Upper lobe of left lung (tissue), 6 donors: ENCODE data around the gene ARX. TPM values are rescaled to one million over a fixed set of nuclear protein-coding genes. Genes with fewer than 3 reads are reported as not detected.

Experiments
- ATAC-seq, 2 donors: fragments of 200-7000 bp; cut with Tn5 transposase; one replicate each; pipeline ENCODE4 v1.9.1; 2022; ENCODE audit warnings: mild to moderate bottlenecking in 2 of 2, moderate library complexity in 2 of 2; ENCODE audit not compliant: low FRiP score in 2 of 2
- DNase-seq, 2 donors: peaks; one replicate each; pipeline ENCODE4 v3.0.0-alpha.2; 2019 to 2020
- H3K27ac ChIP-seq, 4 donors: fragments of 200-600 bp; sonication (generic); one replicate each; pipeline ENCODE4 v1.5.1; 2016 to 2019
- H3K27me3 ChIP-seq, 4 donors: fragments of 200-600 bp; sonication (generic); one replicate each; pipeline ENCODE4 v1.5.1; 2017 to 2019
- H3K36me3 ChIP-seq, 4 donors: fragments of 200-600 bp; sonication (generic); one replicate each; pipeline ENCODE4 v1.5.1; 2016 to 2019
- H3K4me1 ChIP-seq, 4 donors: fragments of 200-600 bp; sonication (generic); one replicate each; pipeline ENCODE4 v1.5.1; 2018 to 2019
- H3K4me3 ChIP-seq, 4 donors: fragments of 200-600 bp; sonication (generic); one replicate each; pipeline ENCODE4 v1.5.1; 2017 to 2019; ENCODE audit warnings: mild to moderate bottlenecking in 2 of 4, moderate library complexity in 1 of 4
- H3K9me3 ChIP-seq, 4 donors: fragments of 200-600 bp; sonication (generic); one replicate each; pipeline ENCODE4 v1.5.1; 2018 to 2019
- EP300 ChIP-seq, 4 donors: sonication (generic); formaldehyde crosslinking; IDR thresholded peaks; one replicate each; pipeline ENCODE4 v1.5.1; 2017; ENCODE audit warnings: antibody characterized with exemption in 4 of 4, control low read depth in 2 of 4
- POLR2A ChIP-seq, 4 donors: fragments of 450-650 bp; IDR thresholded peaks; one replicate each; pipeline ENCODE4 v1.5.1; 2016 to 2017; ENCODE audit warnings: antibody characterized with exemption in 4 of 4, mild to moderate bottlenecking in 2 of 4
- POLR2AphosphoS5 ChIP-seq, 2 donors: sonication (generic); formaldehyde crosslinking; IDR thresholded peaks; one replicate each; pipeline ENCODE4 v1.5.1; 2017; ENCODE audit warnings: antibody characterized with exemption in 2 of 2
- WGBS, 2 donors: methylation state at CpG; one replicate each; pipeline ENCODE4 v1.1.5; 2017 to 2018; 5-methylcytosine and 5-hydroxymethylcytosine counted together
- total RNA-seq, 6 donors: library from RNA; depleted of rRNA in 4 of 6; stranded (reverse); fragments of >200 nt in 4 of 6; gene quantifications; one replicate each; pipeline versions ENCODE4 v1.1.0 to v1.2.1, GENCODE V29; 2016 to 2021
- TF ChIP-seq, protein P1 (sequence below), 6 experiments: fragments of 450-650 bp in 4 of 6; fragments of 200-600 bp in 2 of 6; sonication (generic) in 2 of 6; IDR thresholded peaks; one replicate each; pipeline ENCODE4 v1.5.1; 2016 to 2019; ENCODE audit warnings: antibody characterized with exemption in 6 of 6
- donor health status: DM: no; HTN: no; CAD: no; lungs with moderate emphysema.
- donor health status: DM: no; HTN: yes; CAD: no; lungs with severe emphysema.

ARX gene
- total RNA-seq, 6 donors from 2014 or later = 0.39 to 0.46 (median 0.44) TPM; not detected in 3

DNA sequence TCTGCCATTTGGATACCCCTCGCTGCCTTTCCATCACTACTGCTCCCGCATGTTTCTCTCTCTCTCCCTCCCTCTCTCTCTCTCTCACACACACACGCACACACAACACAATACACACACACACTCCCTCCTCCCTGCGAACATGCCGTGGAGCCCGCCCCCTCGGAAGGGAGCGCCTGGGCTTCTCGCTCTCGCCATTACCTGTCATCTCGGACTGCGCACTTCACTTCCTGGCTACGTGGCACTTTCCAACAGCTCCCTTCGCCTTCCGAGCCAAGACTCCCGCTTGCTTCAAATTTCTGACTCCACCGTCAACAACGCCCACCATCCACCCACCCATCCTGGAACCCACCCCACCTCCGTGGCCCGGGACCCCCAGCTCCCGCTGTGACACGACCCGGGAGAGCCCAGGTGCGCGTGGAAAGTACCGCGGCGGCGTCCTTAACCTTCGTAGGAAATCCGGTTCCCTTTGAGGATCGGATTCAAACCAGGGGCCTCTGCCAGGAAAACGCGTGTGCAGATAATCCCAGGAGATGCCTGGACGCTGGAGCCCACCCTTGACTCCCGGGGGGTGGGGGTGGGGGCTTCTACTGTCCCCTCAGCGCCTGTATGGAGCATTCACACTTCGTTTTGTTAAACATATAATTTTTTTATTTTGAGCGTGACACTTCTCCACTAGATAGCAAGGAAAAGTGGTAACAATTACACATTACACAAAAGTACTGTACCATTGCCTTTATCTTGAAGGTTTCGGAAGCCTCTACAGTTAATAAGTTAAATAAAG lies 12.5 kb downstream of the ARX start:
- ATAC-seq = no peak
- Histone ChIP-seq H3K27me3 (peaks cover 0 to 37% (median 3%) of the 10 kb centered on the region in 4 donors), H3K36me3 (no peaks in the 10 kb centered on the region), H3K27ac (no peak overlapping the region), H3K4me1 (peaks cover 10 to 40% (median 13%) of the 10 kb centered on the region in 4 donors), H3K9me3 (no peaks in the 10 kb centered on the region), H3K4me3 (peak overlapping the region in 1 of 4 donors; percentile 25)
- no peak for TF ChIP-seq POLR2AphosphoS5 (IDR thresholded peaks at IDR 0.05)
- TF ChIP-seq EP300 (IDR thresholded peaks at IDR 0.05) = no peak
- TF ChIP-seq, protein P1, sequence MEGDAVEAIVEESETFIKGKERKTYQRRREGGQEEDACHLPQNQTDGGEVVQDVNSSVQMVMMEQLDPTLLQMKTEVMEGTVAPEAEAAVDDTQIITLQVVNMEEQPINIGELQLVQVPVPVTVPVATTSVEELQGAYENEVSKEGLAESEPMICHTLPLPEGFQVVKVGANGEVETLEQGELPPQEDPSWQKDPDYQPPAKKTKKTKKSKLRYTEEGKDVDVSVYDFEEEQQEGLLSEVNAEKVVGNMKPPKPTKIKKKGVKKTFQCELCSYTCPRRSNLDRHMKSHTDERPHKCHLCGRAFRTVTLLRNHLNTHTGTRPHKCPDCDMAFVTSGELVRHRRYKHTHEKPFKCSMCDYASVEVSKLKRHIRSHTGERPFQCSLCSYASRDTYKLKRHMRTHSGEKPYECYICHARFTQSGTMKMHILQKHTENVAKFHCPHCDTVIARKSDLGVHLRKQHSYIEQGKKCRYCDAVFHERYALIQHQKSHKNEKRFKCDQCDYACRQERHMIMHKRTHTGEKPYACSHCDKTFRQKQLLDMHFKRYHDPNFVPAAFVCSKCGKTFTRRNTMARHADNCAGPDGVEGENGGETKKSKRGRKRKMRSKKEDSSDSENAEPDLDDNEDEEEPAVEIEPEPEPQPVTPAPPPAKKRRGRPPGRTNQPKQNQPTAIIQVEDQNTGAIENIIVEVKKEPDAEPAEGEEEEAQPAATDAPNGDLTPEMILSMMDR (IDR thresholded peaks at IDR 0.05) = no peak
- no peak for TF ChIP-seq POLR2A (IDR thresholded peaks at IDR 0.05)
- 10 to 26% methylated on average over 19 to 40 of the region's 40 CpGs for WGBS, 2 donors
- peak in 1 of 2 donors; percentile 32 for DNase-seq

DNA sequence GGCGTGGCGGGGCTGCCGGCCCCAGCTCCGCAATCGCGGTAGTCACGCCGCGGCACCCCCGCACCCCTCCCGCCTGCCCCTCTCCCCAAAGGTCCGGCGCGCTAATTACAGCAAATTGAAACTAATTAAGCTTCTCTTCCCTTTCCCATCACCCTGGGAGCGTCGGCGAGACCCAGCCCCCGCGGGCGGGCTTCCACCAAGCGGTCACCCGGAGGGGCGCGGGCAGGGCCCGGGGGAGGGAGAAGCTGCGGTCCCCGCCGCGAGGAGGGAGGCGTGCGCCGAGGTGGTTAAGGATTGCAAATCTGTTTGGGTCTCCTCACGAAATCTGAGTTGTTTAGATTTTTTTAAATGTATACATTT lies 13.1 kb downstream of the ARX start:
- Histone ChIP-seq H3K27ac (no peak overlapping the region), H3K4me1 (peaks cover 10 to 40% (median 13%) of the 10 kb centered on the region in 4 donors), H3K4me3 (peak overlapping the region in 3 of 4 donors; percentile 6 to 25 (median 17)), H3K9me3 (no peaks in the 10 kb centered on the region), H3K27me3 (peaks cover 0 to 36% (median 3%) of the 10 kb centered on the region in 4 donors), H3K36me3 (no peaks in the 10 kb centered on the region)
- 30% methylated on average over 24 of the region's 33 CpGs; no CpG with 5 or more reads in 1 of the 2 donors for WGBS, 2 donors
- DNase-seq = no peak
- ATAC-seq = no peak
- TF ChIP-seq POLR2A (IDR thresholded peaks at IDR 0.05) = no peak

DNA sequence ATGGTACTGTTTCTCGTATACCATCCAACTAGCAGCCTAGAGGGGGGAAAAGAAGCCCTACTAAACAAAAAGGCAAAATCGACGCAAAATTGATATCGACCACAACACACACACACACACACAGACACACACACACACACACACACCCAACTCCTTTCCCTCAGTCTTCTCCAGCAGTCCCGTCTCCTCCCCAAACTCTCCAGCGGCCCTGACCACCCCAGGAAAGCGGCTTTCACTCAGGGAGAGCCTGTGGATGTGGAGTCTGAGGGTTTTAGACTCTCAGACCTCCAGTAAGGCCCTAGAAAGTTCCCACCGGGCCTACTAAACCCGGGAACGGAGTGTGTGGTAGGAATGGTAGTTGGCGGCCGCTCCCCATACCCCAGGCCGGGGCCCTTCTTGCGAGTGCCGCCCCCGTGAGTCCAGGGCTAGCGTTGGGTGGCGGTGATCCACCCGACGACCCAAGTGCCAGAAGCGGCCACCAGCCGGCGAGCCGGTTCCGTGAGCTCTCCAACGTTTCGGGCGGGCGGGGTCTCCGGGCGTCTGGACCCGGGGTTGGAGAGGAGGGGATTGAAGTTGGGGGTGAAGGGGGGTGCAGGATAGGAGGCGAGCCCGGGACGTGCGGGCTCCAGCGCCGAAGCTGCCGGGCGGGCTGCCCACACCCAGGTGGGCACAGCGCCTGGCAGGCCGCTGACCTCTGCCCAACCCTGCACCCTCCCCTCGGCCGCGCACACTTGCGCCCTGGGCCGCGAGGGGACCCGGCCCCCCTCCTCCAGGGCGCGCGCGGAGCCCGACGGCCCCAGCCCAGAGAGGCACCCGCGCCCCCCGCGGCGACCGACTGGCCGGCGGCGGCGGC lies 13.7 kb downstream of the ARX start:
- DNase-seq = peak in 1 of 2 donors; percentile 46
- Histone ChIP-seq H3K9me3 (no peaks in the 10 kb centered on the region), H3K27ac (no peak overlapping the region), H3K27me3 (peaks cover 0 to 30% (median 1%) of the 10 kb centered on the region in 4 donors), H3K36me3 (no peaks in the 10 kb centered on the region), H3K4me1 (peaks cover 10 to 35% (median 13%) of the 10 kb centered on the region in 4 donors), H3K4me3 (peak overlapping the region in 2 of 4 donors; percentile 6 to 25)
- 38 to 88% methylated on average over 7 to 24 of the region's 65 CpGs for WGBS, 2 donors
- TF ChIP-seq POLR2AphosphoS5 (IDR thresholded peaks at IDR 0.05) = no peak
- TF ChIP-seq, protein P1 (IDR thresholded peaks at IDR 0.05) = no peak
- ATAC-seq = no peak

DNA sequence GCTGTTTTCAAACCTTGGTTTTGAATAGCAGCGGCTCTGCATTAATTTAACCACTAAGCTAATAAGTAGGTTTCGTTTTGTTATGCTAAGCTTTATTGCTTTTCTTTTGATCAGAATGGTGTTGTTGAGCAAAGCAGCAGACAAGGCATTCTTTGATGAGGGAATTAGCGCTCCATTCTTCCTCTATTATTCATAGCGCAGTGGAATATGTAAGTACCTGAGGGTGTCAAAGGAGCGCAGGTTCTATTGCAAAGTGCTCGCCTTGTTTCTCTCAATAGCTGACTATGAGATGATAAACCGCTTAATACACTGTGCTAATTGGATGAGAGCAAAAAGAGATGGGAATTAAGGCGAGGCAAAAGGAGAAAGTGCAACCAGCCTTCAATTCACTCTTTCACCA lies 16.3 kb downstream of the ARX start:
- H3K4me3 ChIP-seq = no peak overlapping the region
- H3K36me3 ChIP-seq = no peaks in the 10 kb centered on the region
- H3K9me3 ChIP-seq = no peaks in the 10 kb centered on the region
- peaks cover 0 to 16% (median 0%) of the 10 kb centered on the region in 4 donors for H3K27me3 ChIP-seq
- 63 to 97% methylated on average over 8 of the region's 8 CpGs for WGBS, 2 donors
- H3K27ac ChIP-seq = no peak overlapping the region
- DNase-seq (no peak), ATAC-seq (no peak)
- TF ChIP-seq POLR2AphosphoS5 (IDR thresholded peaks at IDR 0.05) (no peak), EP300 (IDR thresholded peaks at IDR 0.05) (no peak), POLR2A (IDR thresholded peaks at IDR 0.05) (no peak)
- TF ChIP-seq, protein P1 (IDR thresholded peaks at IDR 0.05) = no peak
- H3K4me1 ChIP-seq = peaks cover 1 to 20% (median 4%) of the 10 kb centered on the region in 4 donors

DNA sequence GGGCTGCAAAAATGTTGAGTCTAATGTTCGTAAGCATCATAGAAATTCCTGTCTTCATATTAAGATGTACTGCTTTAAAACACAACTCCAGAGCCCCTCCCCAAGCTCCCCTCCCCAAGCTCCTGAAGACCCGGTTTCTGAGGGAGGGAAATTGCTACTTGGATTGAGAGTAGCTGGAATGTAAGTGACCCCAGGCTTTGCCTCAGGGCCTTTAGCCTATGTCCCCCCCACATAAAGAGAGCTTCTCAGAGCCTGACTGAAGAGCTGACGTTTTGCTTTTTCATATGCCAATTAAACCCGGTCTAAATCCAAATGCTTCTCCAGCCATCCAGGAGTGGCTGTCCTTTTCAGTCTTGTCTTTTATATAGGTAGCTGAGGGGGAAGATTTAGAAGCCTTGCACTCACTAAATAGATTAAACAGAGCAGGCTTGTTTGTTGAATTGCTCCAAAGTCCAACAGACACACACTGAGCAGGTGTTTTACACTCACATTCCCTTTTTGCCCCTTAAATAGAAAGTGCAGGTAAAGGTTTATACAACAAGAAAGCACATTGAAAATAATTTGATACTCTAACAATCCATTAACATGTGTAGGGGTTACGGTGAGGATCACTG lies 19.6 kb downstream of the ARX start:
- DNase-seq = no peak
- WGBS, 2 donors = 45 to 89% methylated on average over 3 to 5 of the region's 5 CpGs
- H3K36me3 ChIP-seq = no peaks in the 10 kb centered on the region
- no peak for ATAC-seq
- H3K27me3 ChIP-seq = no peaks in the 10 kb centered on the region
- H3K4me3 ChIP-seq = no peak overlapping the region
- H3K27ac ChIP-seq = no peak overlapping the region
- TF ChIP-seq POLR2A (IDR thresholded peaks at IDR 0.05) = no peak
- TF ChIP-seq, protein P1 (IDR thresholded peaks at IDR 0.05) = no peak
- no peak for TF ChIP-seq POLR2AphosphoS5 (IDR thresholded peaks at IDR 0.05)
- no peak for TF ChIP-seq EP300 (IDR thresholded peaks at IDR 0.05)
- H3K9me3 ChIP-seq = no peaks in the 10 kb centered on the region
- no peaks in the 10 kb centered on the region for H3K4me1 ChIP-seq
